Mesendoderm (in vitro differentiated cells): ENCODE measurements around the gene FADS3.
A peak's percentile ranks its signal among the peaks of the same experiment; 100 is the strongest.

ENCODE experiments used
- DNase-seq: peaks from one replicate; pipeline ENCODE4 v3.0.0; 2013
- H2AK5ac ChIP-seq: 2 replicates; pipeline ENCODE4 v1.6.1; 2013; ENCODE audit warnings: low read length, inconsistent platforms
- H2BK120ac ChIP-seq: 2 replicates; pipeline ENCODE4 v1.6.1; 2013; ENCODE audit warnings: low read depth, mild to moderate bottlenecking, low read length, moderate library complexity, mixed read lengths
- H2BK15ac ChIP-seq: replicated peaks from 2 replicates; pipeline ENCODE4 v1.6.1; 2013; ENCODE audit warnings: low read depth, mild to moderate bottlenecking, moderate library complexity
- H2BK5ac ChIP-seq: 2 replicates; pipeline ENCODE4 v1.6.1; 2013; ENCODE audit warnings: low read length, inconsistent platforms
- H3K18ac ChIP-seq: 2 replicates; pipeline ENCODE4 v1.6.1; 2013; ENCODE audit warnings: mild to moderate bottlenecking, low read length, mixed read lengths
- H3K23ac ChIP-seq: one replicate; pipeline ENCODE4 v1.6.1; 2013; ENCODE audit warnings: low read length
- H3K27ac ChIP-seq: 2 replicates; pipeline ENCODE4 v1.5.1; 2013; ENCODE audit warnings: low read depth, mild to moderate bottlenecking, inconsistent platforms, low read length, moderate library complexity
- H3K27me3 ChIP-seq: 2 replicates; pipeline ENCODE4 v1.6.1; 2013; ENCODE audit warnings: low read length, control low read depth, mild to moderate bottlenecking, inconsistent platforms; ENCODE audit not compliant: insufficient read depth, poor library complexity
- H3K36me3 ChIP-seq: 2 replicates; pipeline ENCODE4 v1.6.1; 2013; ENCODE audit warnings: low read length, inconsistent platforms; ENCODE audit not compliant: control insufficient read depth, insufficient read depth
- H3K4ac ChIP-seq: one replicate; pipeline ENCODE4 v1.6.1; 2013; ENCODE audit warnings: low read depth, mild to moderate bottlenecking, low read length, moderate library complexity
- H3K4me1 ChIP-seq: 2 replicates; pipeline ENCODE4 v1.6.1; 2013; ENCODE audit warnings: low read depth, low read length, inconsistent platforms; ENCODE audit not compliant: control insufficient read depth
- H3K4me2 ChIP-seq: 2 replicates; pipeline ENCODE4 v1.6.1; 2013; ENCODE audit warnings: low read length
- H3K4me3 ChIP-seq: 2 replicates; pipeline ENCODE4 v1.5.1; 2013; ENCODE audit warnings: mild to moderate bottlenecking, low read length
- H3K56ac ChIP-seq: one replicate; pipeline ENCODE4 v1.6.1; 2013; ENCODE audit warnings: low read length
- H3K79me1 ChIP-seq: 2 replicates; pipeline ENCODE4 v1.6.1; 2013; ENCODE audit warnings: low read length, inconsistent platforms
- H3K79me2 ChIP-seq: 2 replicates; pipeline ENCODE4 v1.6.1; 2013; ENCODE audit warnings: mild to moderate bottlenecking, low read length; ENCODE audit not compliant: control insufficient read depth, insufficient read depth
- H3K9ac ChIP-seq: 2 replicates; pipeline ENCODE4 v1.6.1; 2013; ENCODE audit warnings: low read length, inconsistent platforms
- H4K5ac ChIP-seq: one replicate; pipeline ENCODE4 v1.6.1; 2013; ENCODE audit warnings: low read length
- H4K8ac ChIP-seq: one replicate; pipeline ENCODE4 v1.6.1; 2013; ENCODE audit warnings: low read depth, mild to moderate bottlenecking, control low read depth, low read length, moderate library complexity
- WGBS: extraction: QIAGEN DNeasy Blood & Tissue Kit; methylation state at CpG from one replicate; pipeline ENCODE4 v1.1.7; 2013; ENCODE audit warnings: low lambda C conversion rate, missing lambda C conversion rate; ENCODE audit not compliant: insufficient coverage; ENCODE audit errors: extremely low coverage; 5-methylcytosine and 5-hydroxymethylcytosine counted together

The FADS3 gene

DNA sequence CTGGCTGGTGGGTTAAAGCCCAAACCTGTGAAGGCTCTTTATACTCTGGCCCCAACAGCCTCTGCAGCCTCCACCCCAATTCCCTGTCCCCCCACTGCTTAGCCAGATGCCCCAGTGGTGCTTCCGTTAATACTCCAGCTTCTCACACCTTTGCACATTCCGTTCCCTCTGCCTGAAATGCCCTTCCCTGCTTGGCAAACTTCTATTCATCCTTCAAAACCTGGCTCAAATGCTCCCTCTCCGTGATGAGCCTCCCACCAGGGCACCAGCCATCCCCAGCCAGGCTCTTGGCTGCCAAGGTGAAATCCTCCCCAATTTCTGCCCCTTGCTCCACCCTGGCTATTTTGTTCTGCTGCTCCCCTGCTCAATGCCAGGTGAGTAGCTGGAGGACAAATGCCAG, 12.5 kb upstream of the FADS3 start:
- H3K56ac ChIP-seq: peak overlapping the region; percentile 90
- no peak for DNase-seq
- H3K4me1 ChIP-seq: peaks cover 5% of the 10 kb centered on the region
- H3K4me3 ChIP-seq: no peak overlapping the region
- no peak overlapping the region for H4K5ac ChIP-seq
- no peaks in the 10 kb centered on the region for H3K79me2 ChIP-seq
- no peak overlapping the region for H4K8ac ChIP-seq
- H3K4ac ChIP-seq: no peak overlapping the region
- H3K36me3 ChIP-seq: no peaks in the 10 kb centered on the region
- no peak overlapping the region for H2BK15ac ChIP-seq
- H2AK5ac ChIP-seq: no peak overlapping the region
- no peak overlapping the region for H2BK120ac ChIP-seq
- H3K23ac ChIP-seq: no peak overlapping the region
- H2BK5ac ChIP-seq: no peak overlapping the region
- no peak overlapping the region for H3K18ac ChIP-seq
- H3K27ac ChIP-seq: no peak overlapping the region
- H3K79me1 ChIP-seq: no peaks in the 10 kb centered on the region
- no peaks in the 10 kb centered on the region for H3K27me3 ChIP-seq
- WGBS: no CpG with 5 or more reads among the region's 3 CpGs
- no peak overlapping the region for H3K4me2 ChIP-seq
- peak overlapping the region; percentile 70 for H3K9ac ChIP-seq

- no peak overlapping the region for H3K27ac ChIP-seq
Observed at GRCh38 chr11:61902313-61902712, 11.0 kb upstream of the FADS3 start.

GRCh38 chr11:61901397-61901796, 10.1 kb upstream of the FADS3 start:
- DNase-seq: no peak
- H4K5ac ChIP-seq: no peak overlapping the region

More at GRCh38 chr11:61902313-61902712, 11.0 kb upstream of the FADS3 start:
- no peak overlapping the region for H3K56ac ChIP-seq
- H3K23ac ChIP-seq: no peak overlapping the region
- no peak overlapping the region for H3K4me2 ChIP-seq
- no peak for DNase-seq
- WGBS: no CpG with 5 or more reads among the region's 11 CpGs
- no peaks in the 10 kb centered on the region for H3K79me1 ChIP-seq
- H3K18ac ChIP-seq: no peak overlapping the region
- H2BK5ac ChIP-seq: no peak overlapping the region
- no peak overlapping the region for H3K4ac ChIP-seq
- no peaks in the 10 kb centered on the region for H3K36me3 ChIP-seq
- no peak overlapping the region for H4K5ac ChIP-seq
- H3K4me1 ChIP-seq: no peaks in the 10 kb centered on the region
- H4K8ac ChIP-seq: no peak overlapping the region
- H2BK15ac ChIP-seq: no peak overlapping the region
- H3K79me2 ChIP-seq: no peaks in the 10 kb centered on the region
- H3K4me3 ChIP-seq: no peak overlapping the region
- no peak overlapping the region for H2AK5ac ChIP-seq
- H2BK120ac ChIP-seq: no peak overlapping the region
- H3K9ac ChIP-seq: no peak overlapping the region
- H3K27me3 ChIP-seq: no peaks in the 10 kb centered on the region

DNA sequence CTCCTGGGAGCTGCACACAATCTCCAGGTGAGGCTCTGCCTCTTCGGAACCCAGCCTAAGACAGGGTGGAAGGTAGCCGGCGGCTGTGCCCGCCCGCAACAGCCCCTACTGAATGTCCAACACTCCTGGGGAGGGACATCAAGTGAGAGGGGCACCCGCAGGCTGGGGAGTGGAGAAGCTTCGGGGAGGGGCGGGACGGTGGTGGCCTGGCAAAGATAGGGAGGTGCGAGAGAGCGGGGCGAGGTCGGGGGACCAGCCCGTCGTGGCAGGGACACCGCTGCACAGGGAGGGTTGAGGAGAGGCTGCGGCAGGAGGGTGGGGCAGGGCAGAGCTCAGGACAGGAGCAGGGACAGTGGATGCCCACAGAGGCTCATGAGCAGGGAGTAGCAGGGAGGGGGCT, 8.9 kb upstream of the FADS3 start:
- Histone ChIP-seq H3K18ac (no peak overlapping the region), H2BK15ac (no peak overlapping the region), H2BK5ac (no peak overlapping the region), H4K8ac (no peak overlapping the region), H3K23ac (no peak overlapping the region), H3K4ac (no peak overlapping the region), H3K27ac (no peak overlapping the region), H2AK5ac (no peak overlapping the region), H3K79me1 (no peaks in the 10 kb centered on the region), H3K4me2 (no peak overlapping the region), H3K9ac (no peak overlapping the region), H3K4me3 (no peak overlapping the region), H3K56ac (no peak overlapping the region), H3K27me3 (no peaks in the 10 kb centered on the region), H3K79me2 (no peaks in the 10 kb centered on the region), H3K36me3 (no peaks in the 10 kb centered on the region), H4K5ac (no peak overlapping the region), H2BK120ac (no peak overlapping the region), H3K4me1 (no peaks in the 10 kb centered on the region)
- no peak for DNase-seq
- WGBS: no CpG with 5 or more reads among the region's 17 CpGs

More at GRCh38 chr11:61901397-61901796, 10.1 kb upstream of the FADS3 start:
- no peak overlapping the region for H3K56ac ChIP-seq
- H3K27me3 ChIP-seq: no peaks in the 10 kb centered on the region
- no peak overlapping the region for H2BK5ac ChIP-seq
- no peak overlapping the region for H2AK5ac ChIP-seq
- H3K79me2 ChIP-seq: no peaks in the 10 kb centered on the region
- no peak overlapping the region for H3K4me2 ChIP-seq
- no peak overlapping the region for H4K8ac ChIP-seq
- WGBS: no CpG with 5 or more reads among the region's 10 CpGs
- no peak overlapping the region for H2BK15ac ChIP-seq
- H3K9ac ChIP-seq: no peak overlapping the region
- H3K36me3 ChIP-seq: no peaks in the 10 kb centered on the region
- no peak overlapping the region for H3K4ac ChIP-seq
- no peak overlapping the region for H3K27ac ChIP-seq
- H3K79me1 ChIP-seq: no peaks in the 10 kb centered on the region
- H3K4me3 ChIP-seq: no peak overlapping the region
- H3K4me1 ChIP-seq: no peaks in the 10 kb centered on the region
- H3K23ac ChIP-seq: no peak overlapping the region
- H3K18ac ChIP-seq: no peak overlapping the region
- no peak overlapping the region for H2BK120ac ChIP-seq

DNA sequence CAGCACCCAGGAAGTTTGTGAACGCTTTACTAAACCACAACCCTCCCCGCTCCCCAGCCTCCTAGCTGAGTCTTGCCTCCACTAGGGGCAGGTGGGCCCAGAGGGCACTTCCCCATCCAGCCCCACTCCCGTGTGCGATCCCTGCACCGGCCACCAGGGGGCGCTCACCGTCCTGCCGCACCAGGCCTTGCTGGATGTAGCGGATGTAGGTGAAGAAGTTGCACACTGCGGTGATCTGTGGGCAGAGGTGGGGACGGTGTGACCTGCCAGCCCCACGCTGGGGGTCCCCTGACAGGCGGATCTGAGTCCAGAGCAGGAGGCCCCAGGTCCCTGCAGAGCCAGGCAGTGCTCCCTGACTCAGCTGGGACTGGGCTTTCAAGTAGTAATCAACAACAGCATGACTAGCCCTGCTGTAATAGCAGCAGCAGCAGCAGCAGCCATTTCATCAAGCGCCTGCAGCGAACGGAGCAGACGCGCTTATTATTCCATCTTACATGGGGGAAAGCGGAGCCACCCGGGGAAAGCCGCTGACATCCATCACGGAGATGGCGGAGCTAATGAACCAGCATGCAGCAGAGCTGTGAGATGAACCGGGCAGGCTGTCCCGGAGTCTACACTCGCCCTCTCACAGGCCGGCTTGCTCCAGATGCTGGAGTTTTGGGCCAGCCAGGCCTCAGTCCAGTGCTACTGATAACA, 7.9 kb upstream of the FADS3 start:
- H3K9ac ChIP-seq: no peak overlapping the region
- H3K4me2 ChIP-seq: no peak overlapping the region
- no peaks in the 10 kb centered on the region for H3K4me1 ChIP-seq
- no peak overlapping the region for H2BK120ac ChIP-seq
- H3K79me1 ChIP-seq: no peaks in the 10 kb centered on the region
- H4K8ac ChIP-seq: no peak overlapping the region
- H3K27ac ChIP-seq: no peak overlapping the region
- H3K56ac ChIP-seq: no peak overlapping the region
- no peak overlapping the region for H3K18ac ChIP-seq
- H3K23ac ChIP-seq: no peak overlapping the region
- H3K36me3 ChIP-seq: no peaks in the 10 kb centered on the region
- no peaks in the 10 kb centered on the region for H3K27me3 ChIP-seq
- H4K5ac ChIP-seq: no peak overlapping the region
- H2BK15ac ChIP-seq: no peak overlapping the region
- H2BK5ac ChIP-seq: no peak overlapping the region
- H3K4ac ChIP-seq: no peak overlapping the region
- no CpG with 5 or more reads among the region's 27 CpGs for WGBS
- peak; percentile 91 for DNase-seq
- H2AK5ac ChIP-seq: no peak overlapping the region
- H3K79me2 ChIP-seq: no peaks in the 10 kb centered on the region
- H3K4me3 ChIP-seq: no peak overlapping the region

- Histone ChIP-seq H4K8ac (no peak overlapping the region), H3K4me2 (no peak overlapping the region), H2BK15ac (no peak overlapping the region), H3K9ac (no peak overlapping the region), H3K79me1 (no peaks in the 10 kb centered on the region), H3K36me3 (no peaks in the 10 kb centered on the region), H3K56ac (no peak overlapping the region), H3K27ac (no peak overlapping the region), H3K4me1 (no peaks in the 10 kb centered on the region), H3K4me3 (no peak overlapping the region), H3K27me3 (no peaks in the 10 kb centered on the region), H3K23ac (no peak overlapping the region), H2BK5ac (no peak overlapping the region), H3K18ac (no peak overlapping the region), H2AK5ac (no peak overlapping the region), H2BK120ac (no peak overlapping the region), H3K4ac (no peak overlapping the region), H3K79me2 (no peaks in the 10 kb centered on the region), H4K5ac (no peak overlapping the region)
- no peak for DNase-seq
- no CpG with 5 or more reads among the region's 9 CpGs for WGBS
Observed at GRCh38 chr11:61898247-61898582, 6.9 kb upstream of the FADS3 start.
